Measurements from ENCODE around the gene ASPSCR1. TPM values are rescaled to one million over a fixed set of nuclear protein-coding genes. Genes with fewer than 3 reads are reported as not detected.

ASPSCR1 gene
- total and polyA plus RNA-seq, 8 donors, result 35.1 to 64.3 (median 44.4) TPM

GRCh38 chr17:82013341-82013740 is 35.9 kb downstream of the ASPSCR1 start:
- H3K27me3 ChIP-seq, result no peaks in the 10 kb centered on the region
- ATAC-seq, result peak; percentile 35
- intact Hi-C loops (cut with DNase I), result no loop called here
- no peak for TF ChIP-seq CTCF (IDR thresholded peaks at IDR 0.05)
- peaks cover 0 to 11% of the 10 kb centered on the region in 2 donors for H3K4me1 ChIP-seq
- peaks cover 0 to 23% of the 10 kb centered on the region in 2 donors for H3K36me3 ChIP-seq
- peak overlapping the region; percentile 60 to 72 for H3K27ac ChIP-seq
- peak in 1 of 4 donors; percentile 85 for DNase-seq
- no peak overlapping the region for H3K4me3 ChIP-seq
- no peaks in the 10 kb centered on the region for H3K9me3 ChIP-seq

GRCh38 chr17:82013772-82014321 is 36.4 kb downstream of the ASPSCR1 start:
- peaks cover 0 to 28% of the 10 kb centered on the region in 2 donors for H3K36me3 ChIP-seq
- ATAC-seq, result peak; percentile 72
- H3K27me3 ChIP-seq, result no peaks in the 10 kb centered on the region
- DNase-seq, result peak in 2 of 4 donors; percentile 70 to 87
- H3K27ac ChIP-seq, result peak overlapping the region; percentile 60 to 72
- intact Hi-C loops (cut with DNase I), result no loop called here
- peaks cover 0 to 11% of the 10 kb centered on the region in 2 donors for H3K4me1 ChIP-seq
- no peak for TF ChIP-seq CTCF (IDR thresholded peaks at IDR 0.05)
- H3K9me3 ChIP-seq, result no peaks in the 10 kb centered on the region
- no peak overlapping the region for H3K4me3 ChIP-seq

GRCh38 chr17:82014432-82014831 is 37.0 kb downstream of the ASPSCR1 start:
- Histone ChIP-seq H3K9me3 (no peaks in the 10 kb centered on the region), H3K36me3 (peaks cover 0 to 29% of the 10 kb centered on the region in 2 donors), H3K27ac (peak overlapping the region; percentile 60 to 72), H3K27me3 (no peaks in the 10 kb centered on the region), H3K4me3 (no peak overlapping the region), H3K4me1 (peaks cover 0 to 11% of the 10 kb centered on the region in 2 donors)
- no peak for TF ChIP-seq CTCF (IDR thresholded peaks at IDR 0.05)
- ATAC-seq (peak; percentile 47), DNase-seq (peak in 2 of 4 donors; percentile 60 to 84)
- intact Hi-C loops (cut with DNase I), result no loop called here

- intact Hi-C loops (cut with DNase I), result no loop called here
- H3K4me1 ChIP-seq, result peaks cover 0 to 16% of the 10 kb centered on the region in 2 donors
- no peaks in the 10 kb centered on the region for H3K27me3 ChIP-seq
- H3K9me3 ChIP-seq, result no peaks in the 10 kb centered on the region
- H3K27ac ChIP-seq, result no peak overlapping the region
- DNase-seq, result no peak
- no peak overlapping the region for H3K4me3 ChIP-seq
- ATAC-seq, result no peak
- TF ChIP-seq CTCF (IDR thresholded peaks at IDR 0.05), result no peak
- H3K36me3 ChIP-seq, result peaks cover 0 to 29% of the 10 kb centered on the region in 2 donors
These were observed 37.5 kb downstream of the ASPSCR1 start for GRCh38 chr17:82014971-82015310.

- DNase-seq (peak in 1 of 4 donors; percentile 64), ATAC-seq (no peak)
- TF ChIP-seq CTCF (IDR thresholded peaks at IDR 0.05), result no peak
- no peaks in the 10 kb centered on the region for H3K9me3 ChIP-seq
- H3K27me3 ChIP-seq, result no peaks in the 10 kb centered on the region
- H3K27ac ChIP-seq, result no peak overlapping the region
- peaks cover 0 to 29% of the 10 kb centered on the region in 2 donors for H3K36me3 ChIP-seq
- intact Hi-C loops (cut with DNase I), result no loop called here
- H3K4me1 ChIP-seq, result peaks cover 0 to 20% of the 10 kb centered on the region in 2 donors
- no peak overlapping the region for H3K4me3 ChIP-seq
These were observed 38.0 kb downstream of the ASPSCR1 start for GRCh38 chr17:82015311-82015971.
